Nephron (organoid): ENCODE measurements around the gene RAB40C.

ENCODE experiments used
- H3K27ac Mint-ChIP-seq, 3 experiments: 2 replicates each; pipeline ENCODE4 v1.8.0; 2020; ENCODE audit warnings: mixed read lengths in 3 of 3, mild to moderate bottlenecking in 2 of 3, moderate library complexity in 1 of 3
- H3K27me3 Mint-ChIP-seq: 2 replicates; pipeline ENCODE4 v1.8.0; 2021; ENCODE audit warnings: low read depth, mild to moderate bottlenecking, moderate library complexity, mixed read lengths
- H3K36me3 Mint-ChIP-seq: 2 replicates; pipeline ENCODE4 v1.8.0; 2020; ENCODE audit warnings: low read depth, mixed read lengths
- H3K4me1 Mint-ChIP-seq: 2 replicates; pipeline ENCODE4 v1.8.0; 2020; ENCODE audit warnings: mixed read lengths
- H3K4me3 Mint-ChIP-seq, 3 experiments: 2 replicates each; pipeline ENCODE4 v1.8.0; 2020; ENCODE audit warnings: mild to moderate bottlenecking in 3 of 3, mixed read lengths in 3 of 3, moderate library complexity in 2 of 3
- H3K9me3 Mint-ChIP-seq: 2 replicates; pipeline ENCODE4 v1.8.0; 2020; ENCODE audit warnings: mixed read lengths
- CTCF ChIP-seq, 3 experiments: fragments of 200-600 bp; sonication (generic); IDR thresholded peaks; one replicate each; pipeline ENCODE4 v1.5.0; 2021; ENCODE audit warnings: antibody characterized with exemption in 3 of 3; ENCODE audit not compliant: unreplicated experiment in 3 of 3

The RAB40C gene

GRCh38 chr16:586047-586644 is 3.7 kb upstream of the RAB40C start:
- peaks cover 7% of the 10 kb centered on the region for H3K27me3 Mint-ChIP-seq

GRCh38 chr16:586645-587590 is 2.9 kb upstream of the RAB40C start:
- peak overlapping the region; percentile 94 to 99 (median 97) for H3K4me3 Mint-ChIP-seq
- peaks cover 25% of the 10 kb centered on the region for H3K4me1 Mint-ChIP-seq
- H3K27me3 Mint-ChIP-seq = peaks cover 8% of the 10 kb centered on the region
- peak overlapping the region; percentile 93 to 100 (median 98) for H3K27ac Mint-ChIP-seq
- no peak for TF ChIP-seq CTCF (IDR thresholded peaks at IDR 0.05; ENCODE audit: unreplicated experiment in 3 of 3)
- no peaks in the 10 kb centered on the region for H3K36me3 Mint-ChIP-seq
- no peaks in the 10 kb centered on the region for H3K9me3 Mint-ChIP-seq

More at GRCh38 chr16:586047-586644, 3.7 kb upstream of the RAB40C start:
- no peak for TF ChIP-seq CTCF (IDR thresholded peaks at IDR 0.05; ENCODE audit: unreplicated experiment in 3 of 3)
- no peaks in the 10 kb centered on the region for H3K36me3 Mint-ChIP-seq
- H3K9me3 Mint-ChIP-seq = no peaks in the 10 kb centered on the region
- H3K27ac Mint-ChIP-seq = peak overlapping the region in 1 of 3 experiments; percentile 40
- H3K4me1 Mint-ChIP-seq = peaks cover 23% of the 10 kb centered on the region
- H3K4me3 Mint-ChIP-seq = peak overlapping the region; percentile 16 to 46 (median 29)

- H3K4me1 Mint-ChIP-seq = peaks cover 35% of the 10 kb centered on the region
- TF ChIP-seq CTCF (IDR thresholded peaks at IDR 0.05; ENCODE audit: unreplicated experiment in 3 of 3) = no peak
These were observed 1.3 kb upstream of the RAB40C start for GRCh38 chr16:588639-588888.

GRCh38 chr16:588889-589657 is 793 bp upstream of the RAB40C start:
- Mint-ChIP-seq H3K27me3 (peaks cover 8% of the 10 kb centered on the region), H3K27ac (peak overlapping the region; percentile 98 to 100 (median 99))

More at GRCh38 chr16:588639-588888, 1.3 kb upstream of the RAB40C start:
- Mint-ChIP-seq H3K4me3 (peak overlapping the region; percentile 94 to 99 (median 97)), H3K9me3 (no peaks in the 10 kb centered on the region), H3K27ac (peak overlapping the region; percentile 98 to 100 (median 98)), H3K27me3 (peaks cover 8% of the 10 kb centered on the region), H3K36me3 (no peaks in the 10 kb centered on the region)

More at GRCh38 chr16:588889-589657, 793 bp upstream of the RAB40C start:
- H3K9me3 Mint-ChIP-seq = no peaks in the 10 kb centered on the region
- peaks cover under 1% of the 10 kb centered on the region for H3K36me3 Mint-ChIP-seq
- H3K4me3 Mint-ChIP-seq = peak overlapping the region; percentile 98 to 99 (median 99)
- peaks cover 38% of the 10 kb centered on the region for H3K4me1 Mint-ChIP-seq
- no peak for TF ChIP-seq CTCF (IDR thresholded peaks at IDR 0.05; ENCODE audit: unreplicated experiment in 3 of 3)
